NCI-H2196 treated with DMSO at 0.1 percent for 48 hours (cell line): Measurements from ENCODE around the gene TSEN34.
A peak's percentile ranks its signal among the peaks of the same experiment; 100 is the strongest.
"Not testable (repeated sequence)": the region's sequence is repeated elsewhere in the genome, so short reads cannot be mapped to it uniquely, and the experiment has no call there.

Experiments
- DNase-seq: peaks from one replicate; lab custom pipeline; 2025; ENCODE audit not compliant: unreplicated experiment; lab: John Stamatoyannopoulos, UW

Gene TSEN34

DNA sequence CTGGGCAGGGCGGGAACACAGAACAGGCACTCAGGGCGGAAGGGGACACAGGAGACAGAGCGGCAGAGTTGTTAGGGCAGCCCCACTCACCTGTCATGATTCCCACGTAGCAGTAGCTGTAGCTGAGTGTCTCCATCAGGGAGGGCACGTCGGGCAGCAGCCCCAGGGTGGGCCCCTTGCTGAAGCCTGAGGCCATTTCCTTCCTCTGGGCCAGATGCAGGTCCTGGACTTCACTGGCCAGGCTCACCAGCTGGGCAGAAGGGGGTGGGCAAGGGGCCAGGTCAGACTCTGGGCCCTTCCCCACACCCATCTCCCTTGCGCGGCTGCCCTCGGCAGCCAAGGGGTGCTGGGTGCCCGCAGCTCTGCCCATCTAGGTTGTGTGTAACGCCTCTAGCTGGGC, 7.7 kb upstream of the TSEN34 start:
- no peak for DNase-seq

DNA sequence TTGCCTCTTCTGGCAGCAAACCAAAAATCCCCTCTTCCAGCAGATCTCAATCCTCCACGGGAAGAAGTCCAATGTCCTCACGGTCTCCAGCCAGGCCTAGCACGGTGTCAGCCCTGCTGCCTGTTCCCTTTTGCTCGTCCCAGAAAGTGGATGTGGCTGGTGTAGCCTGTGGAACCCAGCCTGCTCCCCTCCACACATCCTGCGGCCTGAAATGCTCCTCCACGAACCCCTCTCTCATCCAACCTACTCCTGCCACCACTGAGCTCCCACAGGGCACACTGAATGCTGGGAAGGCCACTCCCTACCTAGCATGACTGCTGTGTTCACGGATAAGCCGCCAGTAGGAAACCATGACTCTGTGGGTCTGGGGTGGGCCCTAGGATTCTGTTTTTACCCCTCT, 4.8 kb upstream of the TSEN34 start:
- DNase-seq, result no peak

DNA sequence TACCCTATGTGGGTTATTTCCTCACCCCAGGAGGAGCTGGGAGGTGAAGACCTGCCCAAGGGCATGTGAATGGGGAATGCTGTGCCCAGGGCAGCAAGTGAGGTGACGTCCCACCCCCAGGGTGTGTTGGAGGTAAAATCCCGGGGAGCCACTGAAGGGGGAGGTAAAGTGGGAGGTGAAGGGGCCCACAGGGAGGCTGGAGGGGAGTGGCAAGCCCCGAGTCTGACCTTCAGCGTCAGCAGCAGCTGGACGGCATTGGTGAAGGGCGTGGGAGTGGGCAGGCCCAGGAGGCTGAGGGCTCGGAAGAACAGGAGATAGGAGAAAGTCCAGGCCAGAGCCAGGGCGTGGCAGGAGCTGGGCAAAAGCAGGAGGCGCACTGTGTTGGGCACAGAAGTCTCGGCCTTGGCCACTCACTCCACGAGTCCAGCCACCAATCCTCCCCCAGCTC, 4.2 kb upstream of the TSEN34 start:
- DNase-seq, result no peak

- DNase-seq, result no peak
Measured at GRCh38 chr19:54188215-54188871, 2.8 kb upstream of the TSEN34 start.

GRCh38 chr19:54189145-54189734, 1.9 kb upstream of the TSEN34 start, which contains the start of gene MBOAT7:
MBOAT7 (minus strand) TSS chr19:54189580; CDS start chr19:54188508, 1,072 bp downstream.
- DNase-seq, result peak; percentile 63

DNA sequence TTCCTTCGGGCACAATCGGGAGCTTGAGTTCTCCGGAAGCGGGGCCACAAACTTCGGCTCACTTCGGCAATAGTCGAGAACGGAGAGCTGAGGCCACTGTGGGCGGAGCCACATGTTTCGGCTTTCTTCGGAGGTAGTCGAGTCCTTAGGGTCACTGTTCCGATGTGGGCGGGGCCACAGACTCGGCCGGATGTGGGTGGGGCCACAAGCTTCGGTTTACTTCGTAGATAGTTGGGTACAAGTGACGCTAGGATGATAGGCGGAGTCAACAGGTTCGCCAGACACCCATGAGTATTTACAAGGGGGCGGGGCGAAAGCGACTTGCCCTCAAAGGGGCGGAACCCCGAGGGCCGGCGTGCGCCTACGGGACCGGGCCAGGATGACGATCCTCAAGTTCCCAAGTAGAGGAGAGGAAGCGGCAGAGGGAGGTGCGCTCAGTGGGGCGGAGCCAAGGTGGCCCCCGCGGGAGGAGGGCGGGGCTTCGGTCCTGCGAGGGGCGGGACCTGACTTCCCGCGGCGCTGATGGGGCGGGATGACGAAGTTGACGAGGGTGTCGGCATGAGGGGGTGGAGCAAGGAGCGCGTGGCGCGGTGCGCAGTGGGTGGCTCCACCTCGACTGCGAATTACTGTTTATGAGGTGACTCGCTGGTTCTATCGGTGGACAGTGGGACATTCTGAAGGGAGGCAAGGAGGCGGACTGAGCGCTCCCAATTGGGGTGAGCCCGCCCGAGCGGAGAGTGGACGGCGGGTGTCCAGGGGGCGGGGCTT, 1.2 kb upstream of the TSEN34 start:
- peak; percentile 99 for DNase-seq

DNA sequence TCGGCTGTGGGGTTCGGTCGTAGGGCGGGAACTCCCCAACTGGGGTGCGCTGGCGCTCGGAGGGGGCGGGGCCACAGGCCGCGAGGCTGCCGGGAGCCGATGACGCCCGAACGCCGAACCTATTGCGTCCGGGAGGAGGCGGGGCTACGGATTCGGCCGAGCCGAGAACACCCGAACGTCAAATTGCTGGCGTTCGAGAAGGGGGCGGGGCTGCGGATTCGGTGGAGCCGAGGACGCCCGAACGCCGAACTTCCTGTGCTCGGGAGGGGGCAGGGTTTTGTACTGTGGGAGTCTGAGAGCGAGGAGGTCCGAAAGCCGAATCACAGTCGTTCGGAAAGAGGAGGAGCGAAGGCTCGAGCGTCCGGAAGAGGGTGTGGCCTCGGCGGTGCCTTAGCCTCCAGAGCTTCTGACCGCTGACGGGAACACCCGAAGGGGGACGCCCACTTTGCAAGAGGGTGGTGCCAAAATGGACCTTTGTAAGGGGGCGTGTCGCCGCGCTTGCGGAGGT, 551 bp upstream of the TSEN34 start:
- peak; percentile 99 for DNase-seq

- DNase-seq, result no peak
Measured at GRCh38 chr19:54191811-54192453, 824 bp downstream of the TSEN34 start.

GRCh38 chr19:54193011-54193410, 1.9 kb downstream of the TSEN34 start:
- DNase-seq, result no peak

- DNase-seq, result not testable (repeated sequence)
Measured at GRCh38 chr19:54194463-54194862, 3.4 kb downstream of the TSEN34 start.

- DNase-seq, result no peak
Measured at GRCh38 chr19:54196536-54196935, 5.4 kb downstream of the TSEN34 start.

DNA sequence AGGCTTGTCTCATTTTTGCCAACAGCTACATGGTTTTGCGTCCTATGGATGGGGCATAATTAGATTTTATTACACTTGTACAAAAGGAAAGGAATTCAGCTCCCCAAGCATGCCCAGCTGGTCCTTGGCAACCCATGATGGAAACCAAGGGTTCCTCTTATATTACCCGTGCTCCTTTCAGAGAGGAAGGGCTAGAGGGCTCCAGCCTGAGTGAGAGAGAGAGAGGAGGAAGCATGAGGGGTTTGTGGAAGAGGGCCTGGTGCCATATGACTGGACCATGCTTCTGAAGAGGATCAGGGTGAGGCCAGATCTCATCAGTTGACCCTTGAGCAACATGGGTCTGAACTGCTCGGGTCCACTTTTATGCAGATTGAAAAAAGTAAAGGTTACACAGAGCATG, 6.0 kb downstream of the TSEN34 start:
- no peak for DNase-seq

- DNase-seq, result no peak
Measured at GRCh38 chr19:54199401-54199800, 8.3 kb downstream of the TSEN34 start.

DNA sequence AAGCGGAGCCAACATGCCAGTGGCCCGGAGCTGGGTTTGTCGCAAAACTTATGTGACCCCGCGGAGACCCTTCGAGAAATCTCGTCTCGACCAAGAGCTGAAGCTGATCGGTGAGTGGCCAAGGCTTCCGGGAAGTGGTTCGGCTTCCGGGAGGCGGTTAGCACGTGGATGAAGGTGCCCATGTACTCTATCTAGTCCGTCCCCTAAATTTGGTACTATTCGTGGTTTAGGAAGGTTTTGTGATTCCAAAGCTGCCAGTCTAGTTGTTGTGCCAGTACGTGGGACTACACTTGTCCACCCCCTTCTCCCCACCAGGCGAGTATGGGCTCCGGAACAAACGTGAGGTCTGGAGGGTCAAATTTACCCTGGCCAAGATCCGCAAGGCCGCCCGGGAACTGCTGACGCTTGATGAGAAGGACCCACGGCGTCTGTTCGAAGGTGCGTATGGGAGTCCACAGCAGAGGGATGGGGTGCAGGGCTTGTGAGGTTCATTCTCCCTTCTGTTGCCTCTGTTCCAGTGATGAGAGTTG, 10.1 kb downstream of the TSEN34 start:
- DNase-seq, result no peak

GRCh38 chr19:54201980-54202379, 10.9 kb downstream of the TSEN34 start:
- DNase-seq, result no peak

DNA sequence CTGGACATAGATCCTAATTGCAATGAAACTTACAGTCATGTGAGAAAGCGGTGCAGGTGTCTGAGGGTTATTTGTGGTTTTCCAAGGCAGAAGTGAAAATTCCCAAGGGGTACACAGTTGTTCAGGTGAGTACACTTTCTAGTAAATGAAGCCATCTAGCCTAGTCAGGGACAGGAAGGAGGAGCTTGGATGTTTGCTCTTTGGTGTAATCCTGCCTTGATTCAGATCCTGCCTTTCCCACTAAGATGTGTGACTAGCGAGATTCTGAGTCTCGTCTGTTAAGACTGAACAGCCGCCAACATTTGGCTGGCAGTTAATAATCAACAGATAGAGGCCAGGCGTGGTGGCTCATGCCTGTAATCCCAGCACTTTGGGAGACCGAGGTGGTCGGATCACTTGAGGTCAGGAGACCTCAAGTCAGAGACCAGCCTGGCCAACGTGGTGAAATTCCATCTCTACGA, 12.1 kb downstream of the TSEN34 start:
- no peak for DNase-seq

- no peak for DNase-seq
Measured at GRCh38 chr19:54204767-54205468, 13.8 kb downstream of the TSEN34 start.

- no peak for DNase-seq
Measured at GRCh38 chr19:54206030-54206830, 15.1 kb downstream of the TSEN34 start.

DNA sequence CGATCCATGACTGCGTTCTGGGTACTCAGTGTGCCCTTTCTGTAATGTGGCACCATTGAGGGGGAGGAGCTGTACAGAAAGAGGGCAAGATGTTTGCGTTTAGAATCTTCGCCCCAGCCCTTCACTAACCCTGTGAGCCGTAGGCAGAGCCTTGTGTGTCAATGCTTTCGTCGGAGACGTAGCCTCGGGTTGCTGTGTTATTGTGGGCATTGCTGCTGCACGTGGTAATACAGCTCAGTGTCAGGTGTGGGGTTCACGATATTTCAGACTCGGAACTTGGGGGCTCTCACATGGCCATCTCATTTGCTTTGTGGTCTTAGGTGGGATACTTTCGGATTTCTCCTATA, 15.7 kb downstream of the TSEN34 start:
- no peak for DNase-seq

- DNase-seq, result not testable (repeated sequence)
Measured at GRCh38 chr19:54207193-54207592, 16.1 kb downstream of the TSEN34 start.
